Fibroblast of lung (primary cell): ENCODE results near the gene BCL11A.

ENCODE experiments used
- CTCF ChIP-seq, 2 donors: IDR thresholded peaks in 1 of 2; conservative IDR thresholded peaks in 1 of 2; 1 replicate in 1 of 2; 2 replicates in 1 of 2; pipeline ENCODE4 v1.5.1; 2011 to 2012; ENCODE audit warnings: low read length in 2 of 2, control low read depth in 1 of 2, inconsistent platforms in 1 of 2, low read depth in 1 of 2, mild to moderate bottlenecking in 1 of 2
- EZH2 ChIP-seq: IDR thresholded peaks from 2 replicates; pipeline ENCODE4 v1.5.1; 2012; ENCODE audit warnings: low read length, control low read depth, mild to moderate bottlenecking; ENCODE audit errors: missing control alignments

DNA sequence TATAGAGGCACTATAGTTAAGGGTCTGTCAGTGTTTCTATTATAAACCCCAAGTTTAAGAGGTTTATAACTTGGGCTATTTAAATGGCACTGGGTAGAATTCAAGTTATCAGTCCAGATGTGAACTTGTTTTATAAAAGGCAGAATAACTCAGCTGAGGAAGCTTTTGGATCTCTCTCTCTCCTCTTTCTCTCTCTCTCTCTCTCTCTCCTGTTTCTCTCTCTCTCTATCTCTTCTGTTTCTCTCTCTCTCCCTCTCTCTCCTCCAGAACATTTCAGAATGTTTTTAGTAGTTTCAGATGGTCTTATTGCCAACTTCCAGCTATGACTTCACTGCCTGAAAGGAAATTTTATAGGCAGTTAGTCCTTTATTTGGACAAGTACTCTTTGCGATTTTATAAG, 6.4 kb upstream of the BCL11A start:
- TF ChIP-seq EZH2 (no peak), CTCF (conservative IDR thresholded peaks at IDR 0.05 in 1 of 2, IDR thresholded peaks at IDR 0.05 in 1 of 2; ENCODE audit: low read depth in 1 of 2, low read length in 2 of 2) (no peak)
